SK-N-SH treated with all-trans-retinoic acid at 6 μM for 48 hours (cell line): Measurements from ENCODE around the gene STN1.

Experiments used
- ATAC-seq: fragments of 200-7000 bp; cut with Tn5 transposase; 3 replicates; pipeline ENCODE4 v1.9.1; 2020; ENCODE audit warnings: mild to moderate bottlenecking, moderate library complexity
- ARNTL ChIP-seq: fragments of 450-650 bp; formaldehyde crosslinking; IDR thresholded peaks from 2 replicates; pipeline ENCODE4 v1.5.0; 2020; ENCODE audit warnings: low read depth, mild to moderate bottlenecking, moderate library complexity, borderline replicate concordance
- GLIS3 ChIP-seq: fragments of 250-450 bp; sonication (Bioruptor Pico); IDR thresholded peaks from 2 replicates; pipeline ENCODE4 v1.5.0; 2020; ENCODE audit warnings: mild to moderate bottlenecking, moderate library complexity
- ISL1 ChIP-seq: fragments of 250-450 bp; sonication (Bioruptor Pico); IDR thresholded peaks from 2 replicates; pipeline ENCODE4 v2.1.2; 2022; ENCODE audit warnings: mild to moderate bottlenecking, moderate library complexity
- POU6F1 ChIP-seq: fragments of 250-450 bp; sonication (Bioruptor Pico); IDR thresholded peaks from 2 replicates; pipeline ENCODE4 v1.8.0; 2021; ENCODE audit warnings: low read depth, mild to moderate bottlenecking, moderate library complexity, borderline replicate concordance
- PPARA ChIP-seq: fragments of 250-450 bp; sonication (Bioruptor Pico); IDR thresholded peaks from 2 replicates; pipeline ENCODE4 v1.5.0; 2020; ENCODE audit warnings: mild to moderate bottlenecking, borderline replicate concordance
- RARB ChIP-seq: fragments of 250-450 bp; sonication (Bioruptor Pico); IDR thresholded peaks from 2 replicates; pipeline ENCODE4 v1.8.0; 2021; ENCODE audit warnings: mild to moderate bottlenecking, moderate library complexity

STN1 gene

GRCh38 chr10:103832806-103833205, 85.2 kb downstream of the STN1 start:
- no peak for TF ChIP-seq POU6F1 (CRISPR knock-in tag)
- no peak for TF ChIP-seq RARB
- no peak for TF ChIP-seq PPARA (CRISPR knock-in tag)
- TF ChIP-seq ISL1, result no peak
- no peak for TF ChIP-seq GLIS3 (CRISPR knock-in tag)
- TF ChIP-seq ARNTL (CRISPR knock-in tag), result no peak
- ATAC-seq, result no peak
